HS-5 (cell line): ENCODE data around the gene AHSA1.

Source experiments
- DNase-seq: peaks from one replicate; pipeline ENCODE4 v3.0.0-alpha.2; 2012; ENCODE audit warnings: low read depth

AHSA1 gene

GRCh38 chr14:77509366-77509765 lies 51.5 kb downstream of the AHSA1 start:
- DNase-seq: no peak

- DNase-seq: no peak
Observed at GRCh38 chr14:77511486-77512162, 53.7 kb downstream of the AHSA1 start.

- no peak for DNase-seq
Observed at GRCh38 chr14:77516126-77516525, 58.2 kb downstream of the AHSA1 start.
